ENCODE results near the gene DKKL1. TPM values are rescaled to one million over a fixed set of nuclear protein-coding genes. Genes with fewer than 3 reads are reported as not detected.
A peak's percentile ranks its signal among the peaks of the same experiment; 100 is the strongest.

Gene DKKL1
- polyA plus RNA-seq, 2 of the 4 experiments (the other 2 are of a cell fraction) = 0.37 to 0.53 TPM

DNA sequence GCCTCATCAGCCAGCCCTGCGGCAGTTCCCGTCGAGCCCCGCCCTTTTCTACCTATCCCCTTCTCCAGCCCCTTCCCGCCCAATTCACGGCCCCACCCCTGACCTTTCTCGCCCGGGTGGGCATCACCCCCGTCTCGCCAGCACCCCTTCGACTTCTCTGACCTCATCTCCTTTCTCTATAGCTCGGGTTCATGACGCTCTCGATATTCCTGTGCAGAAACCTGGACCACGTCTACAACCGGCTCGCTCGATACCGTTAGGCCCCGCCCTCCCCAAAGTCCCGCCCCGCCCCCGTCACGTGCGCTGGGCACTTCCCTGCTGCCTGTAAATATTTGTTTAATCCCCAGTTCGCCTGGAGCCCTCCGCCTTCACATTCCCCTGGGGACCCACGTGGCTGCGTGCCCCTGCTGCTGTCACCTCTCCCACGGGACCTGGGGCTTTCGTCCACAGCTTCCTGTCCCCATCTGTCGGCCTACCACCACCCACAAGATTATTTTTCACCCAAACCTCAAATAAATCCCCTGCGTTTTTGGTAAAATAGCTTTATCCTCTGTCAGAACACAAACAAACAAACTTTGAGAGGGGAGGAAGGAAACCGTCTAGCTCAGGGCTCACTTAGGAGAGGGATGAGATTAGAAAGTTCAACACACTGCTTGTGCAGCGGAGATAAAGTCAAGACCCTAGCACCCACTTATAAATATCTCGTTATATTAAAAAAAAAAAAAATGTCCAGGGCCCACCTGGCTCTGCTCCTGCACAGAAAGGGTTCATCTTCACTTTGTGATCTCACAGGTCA lies 23.4 kb upstream of the DKKL1 start:
- ChIA-PET CTCF (interaction anchor here (0.8 to 5.6 kb wide), 5 partner anchors 12 to 103 kb away, joined by 3 to 17 read pairs (median 3); no protein-coding TSS in a partner anchor), POLR2A (interaction anchor here (0.6 kb wide), 1 partner anchor 22 kb away, joined by 3 read pairs; the partner anchor contains the start of gene TEAD2)
- no peak for FAIRE-seq
- no peaks in the 10 kb centered on the region for H3K9me3 ChIP-seq
- no peak overlapping the region for H3K4me3 ChIP-seq
- 77% methylated on average over 31 of the region's 36 CpGs for WGBS (ENCODE audit: missing lambda C conversion rate)
- TF ChIP-seq NR3C1 (IDR thresholded peaks at IDR 0.05) (no peak), NPAS2 (CRISPR knock-in tag; IDR thresholded peaks at IDR 0.05; ENCODE audit: borderline replicate concordance) (no peak), KDM1A (IDR thresholded peaks at IDR 0.05; ENCODE audit: low read depth) (no peak), GATA3 (IDR thresholded peaks at IDR 0.05; ENCODE audit: borderline replicate concordance) (no peak), MAFK (IDR thresholded peaks at IDR 0.05; ENCODE audit: partially characterized antibody) (no peak), HMGXB4 (CRISPR knock-in tag; IDR thresholded peaks at IDR 0.05; ENCODE audit: borderline replicate concordance) (no peak), MYC (IDR thresholded peaks at IDR 0.05; ENCODE audit: borderline replicate concordance, low read length) (no peak), BCL3 (IDR thresholded peaks at IDR 0.05) (no peak), CHD2 (IDR thresholded peaks at IDR 0.05; ENCODE audit: low read length, partially characterized antibody) (no peak), ZSCAN20 (CRISPR knock-in tag; IDR thresholded peaks at IDR 0.05) (no peak), EP300 (IDR thresholded peaks at IDR 0.05) (no peak), ESRRA (IDR thresholded peaks at IDR 0.05; ENCODE audit: borderline replicate concordance, low read length) (no peak), BHLHE40 (IDR thresholded peaks at IDR 0.05; ENCODE audit: low read depth, low read length) (no peak), TP53 (CRISPR knock-in tag; IDR thresholded peaks at IDR 0.05) (no peak)
- ATAC-seq = peak in 1 of 2 experiments; percentile 11; a peak in 2 of 6 replicates
- no peak overlapping the region for H3K27ac ChIP-seq
- H3K4me1 ChIP-seq = no peaks in the 10 kb centered on the region
- no peak for DNase-seq (ENCODE audit: low read depth in 1 of 2, low spot score in 1 of 2)
- no peak overlapping the region for H3K4me2 ChIP-seq

- Histone ChIP-seq H3K4me2 (no peak overlapping the region), H3K9me3 (no peaks in the 10 kb centered on the region), H3K4me3 (no peak overlapping the region), H3K27ac (no peak overlapping the region), H3K4me1 (no peaks in the 10 kb centered on the region)
- ATAC-seq (no peak), FAIRE-seq (no peak), DNase-seq (ENCODE audit: low read depth in 1 of 2, low spot score in 1 of 2) (no peak)
- CTCF ChIA-PET = interaction anchor here (0.9 to 5.6 kb wide), 5 partner anchors 12 to 267 kb away, joined by 3 to 17 read pairs (median 3); no protein-coding TSS in a partner anchor
- POLR2A ChIA-PET = no interaction called here
- 94% methylated on average over 11 of the region's 11 CpGs for WGBS (ENCODE audit: missing lambda C conversion rate)
- TF ChIP-seq FOSL2 (IDR thresholded peaks at IDR 0.05) = no peak
- TF ChIP-seq FOSL2 (CRISPR knock-in tag; IDR thresholded peaks at IDR 0.05) = no peak
- TF ChIP-seq RFX5 (IDR thresholded peaks at IDR 0.05) = no peak
- TF ChIP-seq, protein P1, sequence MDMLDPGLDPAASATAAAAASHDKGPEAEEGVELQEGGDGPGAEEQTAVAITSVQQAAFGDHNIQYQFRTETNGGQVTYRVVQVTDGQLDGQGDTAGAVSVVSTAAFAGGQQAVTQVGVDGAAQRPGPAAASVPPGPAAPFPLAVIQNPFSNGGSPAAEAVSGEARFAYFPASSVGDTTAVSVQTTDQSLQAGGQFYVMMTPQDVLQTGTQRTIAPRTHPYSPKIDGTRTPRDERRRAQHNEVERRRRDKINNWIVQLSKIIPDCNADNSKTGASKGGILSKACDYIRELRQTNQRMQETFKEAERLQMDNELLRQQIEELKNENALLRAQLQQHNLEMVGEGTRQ (IDR thresholded peaks at IDR 0.05) = no peak
- no peak for TF ChIP-seq JUNB (IDR thresholded peaks at IDR 0.05)
- TF ChIP-seq RAD21 (conservative IDR thresholded peaks at IDR 0.05 in 1 of 2, IDR thresholded peaks at IDR 0.05 in 1 of 2) = no peak
- TF ChIP-seq BHLHE40 (IDR thresholded peaks at IDR 0.05; ENCODE audit: low read depth, low read length) = no peak
- TF ChIP-seq MAZ (IDR thresholded peaks at IDR 0.05; ENCODE audit: borderline replicate concordance, low read depth, low read length) = no peak
- no peak for TF ChIP-seq HOXB13 (CRISPR knock-in tag; IDR thresholded peaks at IDR 0.05; ENCODE audit: low read depth)
- no peak for TF ChIP-seq NPAS2 (CRISPR knock-in tag; IDR thresholded peaks at IDR 0.05; ENCODE audit: borderline replicate concordance)
- TF ChIP-seq RNF2 (IDR thresholded peaks at IDR 0.05; ENCODE audit: borderline replicate concordance, low read depth) = no peak
- TF ChIP-seq REST (IDR thresholded peaks at IDR 0.05) = no peak
- no peak for TF ChIP-seq MYC (IDR thresholded peaks at IDR 0.05; ENCODE audit: borderline replicate concordance, low read length)
- TF ChIP-seq KDM5A (IDR thresholded peaks at IDR 0.05) = no peak
- TF ChIP-seq ELK1 (IDR thresholded peaks at IDR 0.05; ENCODE audit: low read depth, low read length) = no peak
Measured at GRCh38 chr19:49340865-49341718, 22.6 kb upstream of the DKKL1 start.

All from A549 (cell line).